ENCODE data around the gene HPF1. TPM values are rescaled to one million over a fixed set of nuclear protein-coding genes. Genes with fewer than 3 reads are reported as not detected.

Gene HPF1
- total RNA-seq, 4 donors from 2014 or later = 9.2 to 28.7 (median 23.0) TPM

GRCh38 chr4:169716677-169717076 is 41.1 kb downstream of the HPF1 start:
- TF ChIP-seq CTCF (IDR thresholded peaks at IDR 0.05) = no peak
- DNase-seq (ENCODE audit: low spot score) = no peak

GRCh38 chr4:169715826-169716225 is 41.9 kb downstream of the HPF1 start:
- ATAC-seq (ENCODE audit: low FRiP score) (no peak), DNase-seq (ENCODE audit: low spot score) (no peak)
- TF ChIP-seq CTCF (IDR thresholded peaks at IDR 0.05) = no peak

More at GRCh38 chr4:169716677-169717076, 41.1 kb downstream of the HPF1 start:
- no peak for ATAC-seq (ENCODE audit: low FRiP score)

- TF ChIP-seq CTCF (IDR thresholded peaks at IDR 0.05) = no peak
- ATAC-seq (ENCODE audit: low FRiP score) (no peak), DNase-seq (ENCODE audit: low spot score) (no peak)
Observed at GRCh38 chr4:169707958-169708643, 49.6 kb downstream of the HPF1 start.

GRCh38 chr4:169698331-169698730 is 59.4 kb downstream of the HPF1 start:
- ATAC-seq (ENCODE audit: low FRiP score) = no peak
- DNase-seq (ENCODE audit: low spot score) = no peak
- TF ChIP-seq CTCF (IDR thresholded peaks at IDR 0.05) = no peak

GRCh38 chr4:169690787-169691186 is 67.0 kb downstream of the HPF1 start:
- no peak for DNase-seq (ENCODE audit: low spot score)
- TF ChIP-seq CTCF (IDR thresholded peaks at IDR 0.05) = no peak
- ATAC-seq (ENCODE audit: low FRiP score) = no peak

- ATAC-seq (ENCODE audit: low FRiP score) (no peak), DNase-seq (ENCODE audit: low spot score) (no peak)
- TF ChIP-seq CTCF (IDR thresholded peaks at IDR 0.05) = no peak
Observed at GRCh38 chr4:169689681-169690080, 68.1 kb downstream of the HPF1 start.

GRCh38 chr4:169682372-169683047 is 75.2 kb downstream of the HPF1 start:
- DNase-seq (ENCODE audit: low spot score) (no peak), ATAC-seq (ENCODE audit: low FRiP score) (no peak)
- TF ChIP-seq CTCF (IDR thresholded peaks at IDR 0.05) = no peak

All from omental fat pad (tissue), 4 donors.